Measurements from ENCODE around the gene PLCG1. TPM values are rescaled to one million over a fixed set of nuclear protein-coding genes. Genes with fewer than 3 reads are reported as not detected.

Gene PLCG1
- total and polyA plus RNA-seq, 2 of the 8 experiments (the other 6 are each of a cell fraction or from before 2014, with no cell fraction given): 103 to 154 TPM

GRCh38 chr20:41142919-41143318 lies 5.6 kb downstream of the PLCG1 start:
- Histone ChIP-seq H4K5ac (ENCODE audit: insufficient read length, low read depth, low read length) (no peak overlapping the region), H2BK15ac (ENCODE audit: low read length) (no peak overlapping the region), H3K14ac (ENCODE audit: insufficient read length) (no peak overlapping the region), H4K20me1 (replicated peaks in 1 of 2; ENCODE audit: control insufficient read depth in 1 of 2, insufficient read depth in 2 of 2, low read length in 2 of 2) (peaks cover 43 to 73% of the 10 kb centered on the region in 2 experiments), H3K27ac (ENCODE audit: low read depth, low read length) (no peak overlapping the region), H3K4me2 (ENCODE audit: insufficient read depth in 1 of 2, low read depth in 2 of 2, low read length in 2 of 2) (no peak overlapping the region), H2BK5ac (ENCODE audit: low read depth, low read length) (no peak overlapping the region), H3K79me1 (ENCODE audit: low read depth, low read length) (peaks cover 42% of the 10 kb centered on the region), H4K8ac (ENCODE audit: extremely low read depth, insufficient read depth, low read length) (no peak overlapping the region), H3K9me3 (ENCODE audit: insufficient read depth in 2 of 2, low read depth in 1 of 2, low read length in 1 of 2) (no peaks in the 10 kb centered on the region), H3K9ac (replicated peaks in 1 of 4; ENCODE audit: extremely low read depth in 1 of 4, low read depth in 3 of 4, low read length in 3 of 4) (no peak overlapping the region), H2BK20ac (ENCODE audit: low read length) (no peak overlapping the region), H4K91ac (replicated peaks; ENCODE audit: insufficient read length, low read length) (no peak overlapping the region), H3K36me3 (ENCODE audit: control insufficient read depth in 2 of 4, insufficient read depth in 4 of 4, low read length in 3 of 4) (peaks cover 0 to 4% (median 0%) of the 10 kb centered on the region in 4 experiments; a peak in 1 of 8 replicates), H2AK5ac (ENCODE audit: low read depth, low read length) (no peak overlapping the region; the same call in 1 of the 2 replicates), H3K4ac (replicated peaks; ENCODE audit: insufficient read length, low read depth, low read length) (no peak overlapping the region), H3K4me1 (replicated peaks in 1 of 4; ENCODE audit: control insufficient read depth in 3 of 4, insufficient read depth in 4 of 4, low read length in 3 of 4) (peaks cover 14 to 41% (median 27%) of the 10 kb centered on the region in 4 experiments), H3K79me2 (ENCODE audit: control insufficient read depth in 1 of 2, insufficient read depth in 2 of 2, low read length in 2 of 2) (peaks cover 92 to 100% of the 10 kb centered on the region in 2 experiments), H3K23ac (ENCODE audit: insufficient read length) (no peak overlapping the region), H3K23me2 (ENCODE audit: low read depth, low read length) (peaks cover 6% of the 10 kb centered on the region; the same call in 1 of the 2 replicates), H2BK120ac (replicated peaks; ENCODE audit: low read depth, low read length) (no peak overlapping the region), H2BK12ac (ENCODE audit: low read depth, low read length) (no peak overlapping the region), H2AFZ (ENCODE audit: low read length) (no peak overlapping the region), H3K4me3 (ENCODE audit: extremely low read depth in 1 of 4, insufficient read depth in 2 of 4, low read depth in 3 of 4, low read length in 4 of 4) (no peak overlapping the region), H3K56ac (replicated peaks; ENCODE audit: insufficient read length, low read depth, low read length) (no peak overlapping the region), H3K27me3 (replicated peaks in 1 of 4; ENCODE audit: control insufficient read depth in 3 of 4, extremely low read depth in 1 of 4, insufficient read depth in 3 of 4, low read length in 3 of 4) (no peaks in the 10 kb centered on the region), H3K18ac (ENCODE audit: extremely low read depth, low read length) (no peak overlapping the region)
- ChIA-PET CTCF (ENCODE audit: partially characterized antibody) (interaction anchor here (0.7 to 2.9 kb wide), 4 partner anchors 10 to 180 kb away, joined by 3 to 12 read pairs (median 4); no protein-coding TSS in a partner anchor), POLR2A (ENCODE audit: partially characterized antibody) (interaction anchor here (1.3 to 3.1 kb wide), 4 partner anchors 8 to 14 kb away, joined by 3 to 14 read pairs (median 11); no protein-coding TSS in a partner anchor)
- DNase-seq (ENCODE audit: low read depth in 1 of 2, low spot score in 2 of 2): no peak
- TF ChIP-seq EGR1 (IDR thresholded peaks at IDR 0.05; ENCODE audit: borderline replicate concordance, low read depth, low read length) (no peak), TAF1 (IDR thresholded peaks at IDR 0.05; ENCODE audit: low read depth, low read length) (no peak), BACH1 (IDR thresholded peaks at IDR 0.05; ENCODE audit: low read length) (no peak), SP2 (IDR thresholded peaks at IDR 0.05; ENCODE audit: low read length) (no peak), MAX (IDR thresholded peaks at IDR 0.05) (no peak), RBBP5 (IDR thresholded peaks at IDR 0.05; ENCODE audit: borderline replicate concordance, low read depth, low read length) (no peak), FOSL1 (IDR thresholded peaks at IDR 0.05; ENCODE audit: insufficient read depth, low read depth, low read length) (no peak), CHD1 (IDR thresholded peaks at IDR 0.05; ENCODE audit: low read depth, low read length) (no peak), POLR2AphosphoS5 (IDR thresholded peaks at IDR 0.05; ENCODE audit: low read depth, low read length) (no peak), JUN (IDR thresholded peaks at IDR 0.05; ENCODE audit: low read depth, low read length) (no peak), CREB1 (IDR thresholded peaks at IDR 0.05) (no peak), SRF (IDR thresholded peaks at IDR 0.05; ENCODE audit: low read depth, low read length) (no peak), E2F6 (IDR thresholded peaks at IDR 0.05) (no peak), SIN3A (conservative IDR thresholded peaks at IDR 0.05 in 1 of 2, IDR thresholded peaks at IDR 0.05 in 1 of 2; ENCODE audit: low read depth in 1 of 2, low read length in 2 of 2) (no peak)
- WGBS, 2 experiments (ENCODE audit: extremely low coverage in 1 of 2, insufficient coverage in 1 of 2, insufficient read length in 1 of 2, insufficient replicate concordance in 2 of 2, low coverage in 1 of 2, low lambda C conversion rate in 2 of 2, missing lambda C conversion rate in 1 of 2): 81% methylated on average over 5 of the region's 5 CpGs; no CpG with 5 or more reads in 1 of the 2 experiments
- FAIRE-seq: no peak
